COLO829 (cell line): ENCODE results near the gene ZBTB24.

Experiments
- DNase-seq: peaks from one replicate; pipeline ENCODE4 v3.0.0; 2012; ENCODE audit warnings: low spot score

The ZBTB24 gene

DNA sequence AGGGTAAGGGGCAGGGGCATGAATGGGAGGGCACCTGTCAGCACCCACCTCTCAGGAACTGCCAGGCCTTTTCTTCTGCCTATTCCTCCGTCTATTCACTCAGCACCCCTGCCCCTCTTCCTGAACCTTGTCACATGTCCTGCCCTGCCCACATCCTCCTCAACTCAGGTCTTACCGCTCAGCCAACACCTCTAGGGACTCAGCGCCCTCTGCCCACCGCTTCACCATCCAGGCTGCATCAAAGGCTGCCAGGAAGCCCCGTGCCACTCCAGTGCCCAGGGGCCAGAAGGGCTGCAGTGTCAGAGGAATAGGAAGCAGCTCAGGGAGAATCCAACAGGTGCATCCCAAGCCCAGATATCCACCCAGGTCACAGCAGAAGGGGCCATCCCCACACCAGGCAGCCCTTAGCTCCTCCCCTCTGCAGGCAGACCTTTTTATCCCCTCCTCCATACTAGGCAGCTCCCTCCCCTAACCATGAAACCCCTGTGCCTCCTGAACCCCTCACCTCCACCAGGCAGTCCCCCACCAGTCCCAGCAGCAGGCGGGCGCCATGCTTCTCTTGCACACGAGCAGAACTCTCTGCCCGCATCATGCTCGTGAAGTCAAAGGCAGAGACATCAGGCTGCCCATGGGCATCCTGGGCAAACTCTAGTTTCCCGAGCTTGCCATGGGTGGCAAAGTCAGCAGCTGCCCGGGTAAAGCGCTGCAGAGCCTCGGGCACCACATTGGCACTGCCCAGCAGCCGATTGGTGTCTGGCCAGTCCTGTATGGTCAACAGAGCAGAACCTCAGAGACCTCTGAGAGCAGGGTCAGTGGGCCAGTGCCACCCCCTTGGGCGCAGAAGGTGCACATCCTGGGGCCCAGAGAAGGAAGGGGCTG, 33.0 kb downstream of the ZBTB24 start:
- no peak for DNase-seq

DNA sequence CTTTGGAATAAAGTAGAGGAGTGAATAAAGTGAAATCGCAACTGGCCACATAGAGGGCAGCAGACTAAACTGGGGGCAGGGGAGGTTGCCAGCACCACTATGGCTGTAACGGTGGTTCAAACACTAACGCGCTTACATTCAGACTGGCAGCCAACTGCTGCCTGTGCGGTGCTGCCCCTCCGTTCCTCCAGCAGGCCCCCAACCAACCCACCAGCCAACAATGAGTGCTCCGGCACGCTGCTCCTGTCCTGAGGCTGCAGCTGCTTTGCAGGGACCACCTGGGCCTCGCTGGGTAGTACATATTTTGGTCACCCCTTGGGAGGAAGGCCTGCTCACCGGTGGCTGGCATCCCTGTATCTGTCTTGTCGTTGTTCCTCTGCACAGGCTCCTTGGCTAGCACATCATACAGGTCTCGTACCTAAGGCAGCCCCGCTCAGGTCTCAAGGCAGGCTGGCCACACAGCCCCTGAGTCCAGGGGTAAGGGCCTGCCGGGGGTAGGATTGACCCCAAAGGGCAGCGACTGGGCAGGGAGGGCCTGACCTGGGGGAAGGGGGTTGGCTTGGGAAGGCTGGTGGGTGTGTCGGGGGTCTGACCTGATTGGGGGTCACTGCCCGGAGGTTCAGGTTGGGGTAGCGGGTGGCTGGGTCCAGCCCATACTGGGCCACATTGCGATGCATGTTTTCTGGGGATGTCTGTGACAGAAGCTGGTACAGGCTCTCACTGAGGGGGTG, 33.8 kb downstream of the ZBTB24 start:
- no peak for DNase-seq

- no peak for DNase-seq
These were observed 34.4 kb downstream of the ZBTB24 start for GRCh38 chr6:109448615-109449014.

DNA sequence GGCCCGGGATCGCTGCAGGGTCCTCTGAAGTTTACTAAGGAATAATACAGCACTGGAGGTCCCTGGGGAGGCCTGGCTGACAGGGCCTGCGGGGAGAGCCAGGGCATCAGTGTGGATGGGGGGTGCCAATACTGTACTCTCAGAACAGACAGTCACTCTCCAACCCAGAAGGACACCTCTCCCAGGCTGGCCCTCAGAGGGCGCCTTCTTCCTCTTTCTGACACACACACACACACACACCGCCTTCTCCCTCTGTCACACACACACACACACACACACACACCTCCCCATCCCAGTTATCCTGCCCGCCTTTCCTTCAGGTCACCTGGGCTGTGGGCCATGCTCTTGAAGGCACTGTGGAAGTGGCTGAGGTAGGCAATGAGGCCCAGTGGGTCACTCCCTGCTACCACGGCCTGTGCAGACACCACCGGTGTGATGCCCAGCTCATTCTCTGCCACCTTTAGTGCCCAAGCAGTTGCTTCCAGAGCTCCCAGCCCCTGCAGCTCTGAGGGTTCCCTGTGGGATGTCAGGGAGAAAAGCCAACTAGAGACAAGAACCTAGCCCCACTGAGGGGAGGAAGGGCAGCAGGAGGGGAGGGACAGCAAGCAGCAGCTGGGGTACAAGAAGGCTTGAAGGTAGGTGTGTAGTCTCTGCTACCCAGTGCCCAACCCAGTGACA, 35.0 kb downstream of the ZBTB24 start:
- no peak for DNase-seq

GRCh38 chr6:109447087-109447486, 35.9 kb downstream of the ZBTB24 start:
- DNase-seq, result no peak

DNA sequence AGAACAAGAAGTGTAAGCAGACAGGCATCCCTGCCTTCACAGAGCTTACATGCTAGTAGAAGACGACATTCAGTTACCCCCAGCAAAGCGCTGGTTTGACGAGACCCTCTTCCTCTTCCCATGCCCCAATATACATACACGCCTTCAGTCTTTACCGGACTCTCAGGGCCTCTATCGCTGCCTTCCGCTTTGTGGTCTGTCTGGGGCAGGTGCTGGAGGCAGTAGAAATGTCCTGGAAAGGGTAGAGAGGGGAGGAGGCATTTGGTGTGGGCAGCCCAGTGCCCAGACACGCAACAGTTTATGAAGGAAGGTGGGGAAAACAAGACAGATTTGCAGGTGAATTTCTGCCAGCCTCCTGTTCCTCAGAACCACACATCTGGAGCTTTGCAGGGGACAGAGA, 36.5 kb downstream of the ZBTB24 start:
- DNase-seq, result no peak

- DNase-seq, result no peak
These were observed 36.9 kb downstream of the ZBTB24 start for GRCh38 chr6:109446072-109446471.

- no peak for DNase-seq
These were observed 37.6 kb downstream of the ZBTB24 start for GRCh38 chr6:109445382-109445781.

DNA sequence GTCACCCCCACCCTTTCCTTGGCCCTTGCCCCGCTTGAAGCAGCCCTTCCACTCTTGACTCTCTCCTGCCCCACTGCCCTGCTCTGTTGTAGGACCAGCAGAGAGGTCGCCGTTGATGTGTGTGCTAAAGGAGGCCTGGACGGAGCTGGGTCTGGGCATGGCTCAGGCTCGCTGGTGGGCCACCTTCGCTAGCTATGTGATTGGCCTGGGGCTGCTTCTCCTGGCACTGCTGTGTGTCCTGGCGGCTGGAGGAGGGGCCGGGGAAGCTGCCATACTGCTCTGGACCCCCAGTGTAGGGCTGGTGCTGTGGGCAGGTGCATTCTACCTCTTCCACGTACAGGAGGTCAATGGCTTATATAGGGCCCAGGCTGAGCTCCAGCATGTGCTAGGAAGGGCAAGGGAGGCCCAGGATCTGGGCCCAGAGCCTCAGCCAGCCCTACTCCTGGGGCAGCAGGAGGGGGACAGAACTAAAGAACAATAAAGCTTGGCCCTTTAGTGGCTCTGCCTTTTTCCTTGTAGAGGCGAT, 39.5 kb downstream of the ZBTB24 start:
- DNase-seq, result no peak

GRCh38 chr6:109442393-109442924, 40.6 kb downstream of the ZBTB24 start:
- no peak for DNase-seq

GRCh38 chr6:109441069-109441816, 41.8 kb downstream of the ZBTB24 start:
- no peak for DNase-seq

- DNase-seq, result peak; percentile 69
These were observed 42.5 kb downstream of the ZBTB24 start, which contains the start of the genes PPIL6 and SMPD2 for GRCh38 chr6:109440331-109441068. PPIL6 (minus strand) TSS chr6:109440628; CDS start chr6:109440590, 38 bp downstream. SMPD2 (plus strand) TSS chr6:109440724; CDS start chr6:109441122, 398 bp downstream.

- no peak for DNase-seq
These were observed 47.0 kb downstream of the ZBTB24 start for GRCh38 chr6:109436041-109436440.

- DNase-seq, result no peak
These were observed 48.6 kb downstream of the ZBTB24 start for GRCh38 chr6:109434456-109434855.

GRCh38 chr6:109429496-109429895, 53.5 kb downstream of the ZBTB24 start:
- no peak for DNase-seq

DNA sequence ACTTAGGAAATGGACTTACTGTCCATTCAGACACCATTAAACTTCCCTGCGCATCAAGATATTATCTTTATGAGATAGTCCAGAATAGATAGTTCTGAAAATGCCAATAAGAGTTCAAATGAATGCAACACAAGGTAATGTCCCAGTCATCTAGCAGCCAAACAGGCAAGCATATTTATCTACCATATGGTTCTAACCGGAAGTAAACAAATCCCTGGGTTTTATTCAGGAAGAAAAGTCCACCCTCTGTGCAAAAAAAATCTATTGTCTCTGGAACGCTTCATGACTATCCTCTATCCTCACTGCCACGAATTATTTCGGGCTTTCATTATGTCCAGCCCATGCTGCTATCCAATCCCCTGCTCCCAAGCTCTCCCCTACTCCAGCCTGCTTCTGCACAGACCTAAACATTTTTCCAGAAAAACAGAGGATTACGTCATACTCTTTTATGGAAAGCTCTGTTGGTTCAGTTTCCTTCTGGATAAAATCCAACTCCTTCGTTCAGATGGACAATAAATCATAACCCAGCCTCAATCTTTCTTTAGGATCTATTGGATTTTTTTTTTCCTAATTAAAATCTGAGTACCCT, 54.0 kb downstream of the ZBTB24 start:
- DNase-seq, result no peak

DNA sequence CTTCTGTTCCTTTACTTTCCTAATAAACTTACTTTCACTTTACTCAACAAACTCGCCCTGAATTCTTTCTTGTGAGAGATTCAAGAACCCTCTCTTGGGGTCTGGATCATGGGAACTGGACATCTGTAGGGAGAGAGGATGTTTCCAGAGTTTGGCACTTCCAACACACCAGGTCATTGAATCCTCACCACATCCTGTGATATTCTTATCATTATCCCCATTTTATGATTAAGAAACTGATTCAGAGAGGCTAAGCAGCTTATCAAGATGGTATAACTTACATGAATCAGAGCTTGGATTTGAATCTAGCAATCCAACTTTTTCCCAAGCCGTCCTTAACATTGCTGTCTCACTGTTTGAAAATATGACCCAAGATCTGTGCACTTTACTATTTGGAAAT, 58.1 kb downstream of the ZBTB24 start:
- no peak for DNase-seq

- no peak for DNase-seq
These were observed 61.8 kb downstream of the ZBTB24 start for GRCh38 chr6:109421184-109421583.

DNA sequence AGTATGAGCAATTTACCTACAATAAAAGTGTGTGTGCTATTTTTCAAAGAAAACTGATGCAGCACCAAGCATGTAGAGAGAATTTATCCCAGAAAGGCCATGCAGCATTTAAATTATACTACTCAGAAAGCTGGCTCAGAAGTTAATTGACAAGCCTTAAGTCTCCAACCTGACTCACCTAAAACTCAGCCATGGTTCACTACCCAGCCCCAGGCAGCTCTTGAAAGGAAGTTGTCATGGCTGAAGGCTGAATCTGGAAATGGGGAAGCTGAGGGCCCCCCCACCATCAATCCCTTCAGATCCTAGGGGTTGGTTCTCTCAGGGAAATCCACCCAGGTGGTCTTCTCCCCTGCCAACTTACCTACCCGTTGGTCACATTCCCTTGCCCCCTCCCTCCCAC, 62.3 kb downstream of the ZBTB24 start:
- no peak for DNase-seq

- DNase-seq, result no peak
These were observed 65.4 kb downstream of the ZBTB24 start for GRCh38 chr6:109417646-109418045.
